DND-41 (cell line): ENCODE measurements around the gene RAN.
A peak's percentile ranks its signal among the peaks of the same experiment; 100 is the strongest.

ENCODE experiments used
- ATAC-seq: fragments of 200-7000 bp; cut with Tn5 transposase; 3 replicates; pipeline ENCODE4 v1.9.1; 2021; ENCODE audit warnings: low read depth; ENCODE audit not compliant: insufficient read depth
- DNase-seq: peaks from one replicate; pipeline ENCODE4 v3.0.0-alpha.2; 2020
- H2AFZ ChIP-seq: 2 replicates; pipeline ENCODE4 v1.6.0; 2012; ENCODE audit warnings: low read depth, low read length
- H3K27ac ChIP-seq: 2 replicates; pipeline ENCODE4 v1.5.1; 2012; ENCODE audit warnings: low read length, inconsistent platforms
- H3K27me3 ChIP-seq: fragments of 200-600 bp; sonication (generic); 2 replicates; pipeline ENCODE4 v1.6.0; 2012; ENCODE audit warnings: low read length, mild to moderate bottlenecking, inconsistent platforms; ENCODE audit not compliant: insufficient read depth, poor library complexity
- H3K36me3 ChIP-seq: 2 replicates; pipeline ENCODE4 v1.5.1; 2012; ENCODE audit warnings: low read length, inconsistent platforms; ENCODE audit not compliant: insufficient read depth
- H3K4me1 ChIP-seq: 2 replicates; pipeline ENCODE4 v1.5.1; 2012; ENCODE audit warnings: mild to moderate bottlenecking, low read length; ENCODE audit not compliant: insufficient read depth
- H3K4me2 ChIP-seq: 2 replicates; pipeline ENCODE4 v1.6.0; 2012; ENCODE audit warnings: mild to moderate bottlenecking, moderate library complexity, low read length, inconsistent platforms; ENCODE audit not compliant: insufficient read depth
- H3K4me3 ChIP-seq, 2 experiments: fragments of 200-600 bp in 1 of 2; shearing (Covaris generic) in 1 of 2; 2 replicates each; pipeline ENCODE4 v1.5.1; 2012 to 2016; ENCODE audit warnings: inconsistent platforms in 2 of 2, low read length in 2 of 2, mild to moderate bottlenecking in 2 of 2, low read depth in 1 of 2, moderate library complexity in 1 of 2
- H3K79me2 ChIP-seq: 2 replicates; pipeline ENCODE4 v1.6.0; 2012; ENCODE audit warnings: low read length, inconsistent platforms; ENCODE audit not compliant: insufficient read depth
- H3K9ac ChIP-seq: 2 replicates; pipeline ENCODE4 v1.6.0; 2012; ENCODE audit warnings: low read depth, mild to moderate bottlenecking, inconsistent platforms, low read length, moderate library complexity
- H3K9me3 ChIP-seq: 2 replicates; pipeline ENCODE4 v1.5.1; 2012; ENCODE audit warnings: low read length, moderate library complexity, mild to moderate bottlenecking, inconsistent platforms; ENCODE audit not compliant: insufficient read depth, severe bottlenecking
- H4K20me1 ChIP-seq: 2 replicates; pipeline ENCODE4 v1.6.0; 2012; ENCODE audit warnings: low read length; ENCODE audit not compliant: insufficient read depth
- EZH2 ChIP-seq: IDR thresholded peaks from 3 replicates; pipeline ENCODE4 v1.6.1; 2012; ENCODE audit warnings: borderline replicate concordance, low read depth, mild to moderate bottlenecking, moderate library complexity, low read length, inconsistent platforms; ENCODE audit not compliant: severe bottlenecking
- TF ChIP-seq, protein P1 (sequence below): IDR thresholded peaks from 2 replicates; pipeline ENCODE4 v1.5.1; 2012; ENCODE audit warnings: borderline replicate concordance, low read length, moderate library complexity, mild to moderate bottlenecking; ENCODE audit not compliant: poor library complexity, severe bottlenecking; ENCODE audit errors: extremely low read depth

The RAN gene

DNA sequence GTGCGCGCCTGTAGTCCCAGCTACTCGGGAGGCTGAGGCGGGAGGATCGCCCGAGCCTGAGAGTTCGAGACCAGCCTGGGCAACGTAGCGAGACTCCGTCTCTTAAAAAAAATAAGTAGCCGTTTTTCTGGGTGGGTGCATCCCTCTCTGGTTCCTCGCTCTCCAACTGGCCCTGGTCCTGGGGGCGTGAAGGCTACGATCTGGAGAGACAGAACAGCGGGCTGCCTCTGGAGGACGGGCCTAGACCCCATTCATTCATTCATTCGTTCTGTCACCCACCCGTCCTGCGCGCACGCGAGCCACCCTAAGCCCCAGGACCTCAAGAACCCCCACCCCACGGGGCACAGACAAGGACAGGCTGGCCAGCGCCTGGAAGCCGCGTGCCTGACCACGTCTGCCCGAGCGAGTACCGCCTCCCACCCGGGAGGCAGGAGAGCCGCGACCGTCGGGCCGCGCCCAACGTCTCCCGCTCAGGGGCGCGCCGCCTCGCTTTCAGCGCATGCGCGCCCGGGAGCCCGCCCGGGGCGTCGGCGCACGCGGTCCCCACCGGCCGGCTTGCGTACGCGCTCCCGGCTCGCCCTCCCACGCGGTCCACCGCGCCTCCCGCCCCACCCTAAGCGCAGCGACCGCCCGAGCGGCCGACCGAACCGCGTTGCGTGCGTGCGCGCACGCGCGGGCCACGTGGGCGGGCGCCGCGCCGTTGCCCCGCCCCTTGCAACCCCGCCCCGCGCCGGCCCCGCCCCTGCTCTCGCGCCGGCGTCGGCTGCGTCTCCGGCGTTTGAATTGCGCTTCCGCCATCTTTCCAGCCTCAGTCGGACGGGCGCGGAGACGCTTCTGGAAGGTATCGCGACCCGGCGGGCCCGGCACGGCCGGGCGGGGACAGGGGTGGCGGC is at the start of gene RAN:
TSS of gene RAN (plus strand) at position 781 of the 893 bp plus-strand sequence. CDS start 528 bp downstream, outside the sequence.
- H3K27ac ChIP-seq, result peak within 1 kb of the TSS; percentile 98

GRCh38 chr12:130825771-130826150 is 46.1 kb upstream of the RAN start:
- peaks cover 7% of the 10 kb centered on the region; the same call in 1 of the 2 replicates for H4K20me1 ChIP-seq
- no peaks in the 10 kb centered on the region for H3K9me3 ChIP-seq
- H3K4me1 ChIP-seq, result peaks cover 6% of the 10 kb centered on the region
- no peak overlapping the region for H3K4me2 ChIP-seq
- H3K27me3 ChIP-seq, result no peaks in the 10 kb centered on the region
- no peak overlapping the region for H2AFZ ChIP-seq
- no peak overlapping the region for H3K9ac ChIP-seq
- H3K36me3 ChIP-seq, result peaks cover 36% of the 10 kb centered on the region
- DNase-seq (no peak), ATAC-seq (no peak)
- no peak overlapping the region for H3K27ac ChIP-seq
- no peak overlapping the region for H3K4me3 ChIP-seq
- H3K79me2 ChIP-seq, result peaks cover 24% of the 10 kb centered on the region
- TF ChIP-seq EZH2, result no peak
- TF ChIP-seq, protein P1, sequence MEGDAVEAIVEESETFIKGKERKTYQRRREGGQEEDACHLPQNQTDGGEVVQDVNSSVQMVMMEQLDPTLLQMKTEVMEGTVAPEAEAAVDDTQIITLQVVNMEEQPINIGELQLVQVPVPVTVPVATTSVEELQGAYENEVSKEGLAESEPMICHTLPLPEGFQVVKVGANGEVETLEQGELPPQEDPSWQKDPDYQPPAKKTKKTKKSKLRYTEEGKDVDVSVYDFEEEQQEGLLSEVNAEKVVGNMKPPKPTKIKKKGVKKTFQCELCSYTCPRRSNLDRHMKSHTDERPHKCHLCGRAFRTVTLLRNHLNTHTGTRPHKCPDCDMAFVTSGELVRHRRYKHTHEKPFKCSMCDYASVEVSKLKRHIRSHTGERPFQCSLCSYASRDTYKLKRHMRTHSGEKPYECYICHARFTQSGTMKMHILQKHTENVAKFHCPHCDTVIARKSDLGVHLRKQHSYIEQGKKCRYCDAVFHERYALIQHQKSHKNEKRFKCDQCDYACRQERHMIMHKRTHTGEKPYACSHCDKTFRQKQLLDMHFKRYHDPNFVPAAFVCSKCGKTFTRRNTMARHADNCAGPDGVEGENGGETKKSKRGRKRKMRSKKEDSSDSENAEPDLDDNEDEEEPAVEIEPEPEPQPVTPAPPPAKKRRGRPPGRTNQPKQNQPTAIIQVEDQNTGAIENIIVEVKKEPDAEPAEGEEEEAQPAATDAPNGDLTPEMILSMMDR, result no peak

More for the DNA sequence above, at the start of gene RAN:
- Histone ChIP-seq H3K27me3 (no peaks in the 10 kb centered on the region), H3K4me1 (peaks cover 38% of the 10 kb centered on the region), H2AFZ (peak within 1 kb of the TSS; percentile 96), H3K4me3 (peak within 1 kb of the TSS; percentile 88), H3K36me3 (peaks cover 43% of the 10 kb centered on the region), H3K9ac (peak within 1 kb of the TSS; percentile 98), H3K4me2 (peak within 1 kb of the TSS; percentile 84), H3K79me2 (peaks cover 47% of the 10 kb centered on the region), H4K20me1 (peaks cover 31% of the 10 kb centered on the region), H3K9me3 (no peaks in the 10 kb centered on the region)
- DNase-seq (peak; percentile 93), ATAC-seq (peak; percentile 75)
- TF ChIP-seq, protein P1, result no peak
- no peak for TF ChIP-seq EZH2

DNA sequence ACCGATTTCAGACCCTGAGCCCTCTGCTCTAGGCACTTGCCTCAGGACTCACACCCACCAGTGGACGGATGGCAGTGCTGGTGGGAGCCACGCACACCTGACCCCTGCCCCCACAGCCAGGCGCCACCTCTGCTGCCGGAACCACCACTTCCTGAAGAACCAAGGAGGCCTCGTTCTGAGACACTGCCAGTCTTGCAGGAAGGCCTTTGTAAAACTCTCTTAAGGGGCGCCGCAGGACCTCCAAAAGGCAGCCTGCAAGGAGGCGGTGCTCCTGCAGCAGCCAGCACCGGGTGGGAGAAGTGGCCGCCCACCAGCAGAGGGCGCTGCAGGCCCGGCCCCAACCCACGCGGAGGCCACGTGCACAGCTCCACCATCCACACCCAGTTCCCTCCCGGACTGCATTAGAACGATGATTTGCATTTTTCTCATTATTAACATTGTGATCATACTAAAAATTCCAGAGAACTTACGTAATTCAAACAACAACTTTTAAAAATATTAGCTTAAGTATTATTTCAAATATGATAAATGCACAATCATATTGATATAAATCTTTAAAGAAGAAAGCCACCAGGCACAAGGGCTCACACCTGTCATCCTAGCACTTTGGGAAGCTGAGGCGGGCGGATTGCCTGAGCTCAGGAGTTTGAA is 45.6 kb upstream of the RAN start:
- Histone ChIP-seq H4K20me1 (peaks cover 9% of the 10 kb centered on the region; the same call in 1 of the 2 replicates), H2AFZ (no peak overlapping the region), H3K27me3 (no peaks in the 10 kb centered on the region), H3K4me3 (no peak overlapping the region), H3K36me3 (peaks cover 31% of the 10 kb centered on the region), H3K27ac (no peak overlapping the region), H3K4me2 (no peak overlapping the region), H3K9ac (no peak overlapping the region), H3K79me2 (peaks cover 28% of the 10 kb centered on the region), H3K4me1 (peaks cover 6% of the 10 kb centered on the region), H3K9me3 (no peaks in the 10 kb centered on the region)
- TF ChIP-seq EZH2, result no peak
- TF ChIP-seq, protein P1, result peak; percentile 76
- peak; percentile 94 for ATAC-seq
- peak; percentile 61 for DNase-seq
